Right ventricle myocardium inferior (tissue), 1 donor: ENCODE data around the gene SUGCT. TPM values are rescaled to one million over a fixed set of nuclear protein-coding genes. Genes with fewer than 3 reads are reported as not detected.

Source experiments
- ATAC-seq: fragments of 200-7000 bp; cut with Tn5 transposase; one replicate; pipeline ENCODE4 v1.9.1; 2020; ENCODE audit warnings: mild to moderate bottlenecking, moderate library complexity
- DNase-seq: peaks from one replicate; pipeline ENCODE4 v3.0.0; 2021; ENCODE audit errors: missing footprints
- intact Hi-C: fragments of 100-400 bp; cut with DNase I; formaldehyde crosslinking; loops from one replicate; pipeline ENCODE4 v1.11.0; 2022
- total RNA-seq: library from RNA; stranded (reverse); fragmentation: NEBNext Ultra II Directional; extraction: Animal tissue kit (Norgen Biotek cat#: 25700); gene quantifications from one replicate; pipeline ENCODE4 v1.2.1, GENCODE V29; 2021
- donor health status: DM: no; HTN: yes; CAD: no; lungs with severe emphysema.

SUGCT gene
- total RNA-seq, 1 donor from 2014 or later: 4.4 TPM

- no peak for DNase-seq
These were observed 417.1 kb downstream of the SUGCT start for GRCh38 chr7:40551685-40552576.

GRCh38 chr7:40560672-40561071 is 425.9 kb downstream of the SUGCT start:
- intact Hi-C loops: no loop called here
- ATAC-seq: no peak
- DNase-seq: no peak

More at GRCh38 chr7:40551685-40552576, 417.1 kb downstream of the SUGCT start:
- ATAC-seq: peak; percentile 42
- intact Hi-C loops: no loop called here

- ATAC-seq: no peak
- no peak for DNase-seq
- intact Hi-C loops: no loop called here
These were observed 432.1 kb downstream of the SUGCT start for GRCh38 chr7:40566879-40567278.

GRCh38 chr7:40569326-40569725 is 434.5 kb downstream of the SUGCT start:
- intact Hi-C loops: no loop called here

GRCh38 chr7:40570223-40570622 is 435.4 kb downstream of the SUGCT start:
- no peak for ATAC-seq
- no peak for DNase-seq
- intact Hi-C loops: no loop called here

More at GRCh38 chr7:40569326-40569725, 434.5 kb downstream of the SUGCT start:
- no peak for DNase-seq
- no peak for ATAC-seq

GRCh38 chr7:40571796-40572195 is 437.0 kb downstream of the SUGCT start:
- DNase-seq (no peak), ATAC-seq (no peak)
- intact Hi-C loops: no loop called here

- no peak for ATAC-seq
- intact Hi-C loops: no loop called here
- DNase-seq: no peak
These were observed 438.1 kb downstream of the SUGCT start for GRCh38 chr7:40572810-40573465.

GRCh38 chr7:40579401-40579800 is 444.6 kb downstream of the SUGCT start:
- intact Hi-C loops: no loop called here
- ATAC-seq: no peak
- DNase-seq: no peak

- no peak for ATAC-seq
These were observed 446.0 kb downstream of the SUGCT start for GRCh38 chr7:40580776-40581175.

GRCh38 chr7:40582539-40582938 is 447.7 kb downstream of the SUGCT start:
- intact Hi-C loops: no loop called here
- no peak for ATAC-seq
- no peak for DNase-seq

More at GRCh38 chr7:40580776-40581175, 446.0 kb downstream of the SUGCT start:
- intact Hi-C loops: no loop called here
- no peak for DNase-seq

- no peak for DNase-seq
- intact Hi-C loops: no loop called here
- peak; percentile 64 for ATAC-seq
These were observed 449.1 kb downstream of the SUGCT start for GRCh38 chr7:40583667-40584444.

GRCh38 chr7:40584667-40585433 is 450.0 kb downstream of the SUGCT start:
- intact Hi-C loops: no loop called here
- DNase-seq (no peak), ATAC-seq (no peak)

- intact Hi-C loops: no loop called here
- no peak for DNase-seq
- ATAC-seq: no peak
These were observed 451.4 kb downstream of the SUGCT start for GRCh38 chr7:40586197-40586596.

GRCh38 chr7:40587419-40587818 is 452.6 kb downstream of the SUGCT start:
- intact Hi-C loops: no loop called here
- ATAC-seq: no peak
- DNase-seq: no peak

GRCh38 chr7:40595129-40595528 is 460.3 kb downstream of the SUGCT start:
- ATAC-seq: no peak
- no peak for DNase-seq
- intact Hi-C loops: no loop called here

- intact Hi-C loops: no loop called here
- DNase-seq (no peak), ATAC-seq (no peak)
These were observed 461.0 kb downstream of the SUGCT start for GRCh38 chr7:40595832-40596231.

GRCh38 chr7:40597517-40597916 is 462.7 kb downstream of the SUGCT start:
- ATAC-seq (no peak), DNase-seq (no peak)
- intact Hi-C loops: no loop called here

- ATAC-seq: no peak
- intact Hi-C loops: no loop called here
These were observed 464.1 kb downstream of the SUGCT start for GRCh38 chr7:40598915-40599314.

GRCh38 chr7:40599836-40600235 is 465.0 kb downstream of the SUGCT start:
- intact Hi-C loops: no loop called here
- DNase-seq: no peak
- ATAC-seq: no peak

More at GRCh38 chr7:40598915-40599314, 464.1 kb downstream of the SUGCT start:
- DNase-seq: no peak
